Activated T-cell treated with anti-CD3 and anti-CD28 coated beads for 1 hour (primary cell): ENCODE measurements around the gene LRP2.
"Not testable (repeated sequence)": the region's sequence is repeated elsewhere in the genome, so short reads cannot be mapped to it uniquely, and the experiment has no call there.

Source experiments
- DNase-seq: peaks from one replicate; pipeline ENCODE4 v3.0.0-alpha.2; 2020; ENCODE audit warnings: low read depth

The LRP2 gene

DNA sequence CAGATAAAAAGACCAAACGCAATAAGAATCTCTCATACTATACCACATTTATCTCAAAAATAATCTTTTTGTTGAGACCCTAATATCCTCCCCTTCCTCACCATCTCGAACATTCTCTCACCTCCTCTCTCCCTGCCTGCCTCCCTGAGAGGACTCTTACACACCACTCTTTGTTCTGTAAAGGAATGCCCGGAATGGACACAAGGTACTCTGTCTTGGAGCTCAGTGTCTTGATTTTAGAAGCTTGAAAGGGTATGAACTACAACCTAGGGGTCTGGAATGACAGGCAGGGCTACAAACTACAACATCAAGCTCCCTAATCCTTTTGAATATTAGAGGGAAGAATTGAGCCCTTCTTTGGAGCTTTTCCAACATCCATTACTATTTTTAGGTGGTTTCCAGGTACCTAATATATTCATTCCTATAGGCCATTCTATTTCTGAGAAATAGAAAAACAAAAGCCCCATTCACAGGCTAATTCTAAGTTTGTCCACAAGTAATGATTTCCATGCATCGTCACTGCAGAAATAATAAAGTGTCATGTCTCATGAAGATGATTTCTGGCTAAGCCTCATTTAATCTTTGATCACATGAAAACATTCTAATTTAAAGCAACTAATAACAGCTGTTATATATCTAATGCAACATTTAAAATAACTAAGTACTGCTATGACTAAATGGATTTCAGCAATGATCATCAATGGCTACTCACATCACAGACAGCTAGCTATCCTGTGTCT, 60.6 kb downstream of the LRP2 start:
- DNase-seq, result no peak

DNA sequence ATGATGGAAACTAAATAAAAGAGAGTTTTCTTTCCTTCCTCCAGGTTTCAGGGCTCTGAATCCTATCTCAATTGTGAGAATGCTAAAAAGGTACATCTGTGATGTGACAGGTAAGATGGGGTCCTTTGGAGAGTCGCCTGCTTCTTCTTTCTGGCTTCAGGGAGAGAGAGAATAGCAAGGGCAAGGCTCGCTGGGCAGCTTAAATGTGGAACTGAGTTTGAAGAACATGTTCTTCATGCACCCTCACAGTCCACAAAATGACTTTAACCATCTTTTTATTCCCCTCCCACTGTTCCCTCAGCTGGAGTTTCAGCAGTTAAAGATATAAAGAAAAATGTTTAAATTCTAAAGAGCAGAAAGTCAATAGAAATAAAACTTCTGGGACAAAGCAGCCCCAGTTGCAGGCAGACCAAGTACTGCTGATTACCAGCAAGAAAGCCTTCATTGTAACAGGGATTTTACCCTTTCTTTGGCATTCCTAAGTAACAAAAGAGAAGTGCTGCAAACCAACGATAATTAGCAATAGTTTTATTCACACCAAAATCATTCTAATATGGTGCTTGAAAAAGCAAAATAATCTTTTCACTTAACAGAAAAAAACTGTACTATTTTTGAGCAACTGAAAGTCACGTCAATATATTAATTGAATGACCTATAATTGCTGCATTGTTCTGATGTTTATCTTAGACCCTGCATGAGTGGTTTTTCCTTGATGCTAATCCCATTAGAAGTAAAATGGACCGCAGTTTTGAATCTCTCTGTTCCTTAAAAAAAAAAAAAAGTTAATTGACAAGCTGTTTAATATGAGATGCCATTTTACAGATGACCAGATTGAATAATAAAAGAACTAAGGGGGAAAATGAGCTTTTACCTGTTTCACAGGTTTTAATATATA, 61.5 kb downstream of the LRP2 start:
- no peak for DNase-seq

DNA sequence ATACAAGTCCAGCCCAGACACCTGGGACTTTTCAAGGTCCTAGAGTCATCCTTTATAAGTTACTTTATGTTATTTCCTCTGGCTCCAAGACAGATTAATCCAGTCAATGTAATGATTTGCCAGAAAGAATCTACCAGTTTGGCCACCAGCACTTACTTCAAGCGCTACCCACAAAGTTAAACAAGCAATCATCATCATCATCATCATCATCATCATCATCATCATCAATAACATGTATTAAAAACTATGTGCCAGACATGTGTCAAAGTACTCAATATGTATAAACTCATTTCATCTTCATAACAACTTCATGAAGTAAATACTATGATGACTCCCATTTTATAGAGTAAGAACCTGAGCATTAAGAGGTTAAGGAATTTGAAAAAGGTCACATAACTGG, 64.3 kb downstream of the LRP2 start:
- no peak for DNase-seq

DNA sequence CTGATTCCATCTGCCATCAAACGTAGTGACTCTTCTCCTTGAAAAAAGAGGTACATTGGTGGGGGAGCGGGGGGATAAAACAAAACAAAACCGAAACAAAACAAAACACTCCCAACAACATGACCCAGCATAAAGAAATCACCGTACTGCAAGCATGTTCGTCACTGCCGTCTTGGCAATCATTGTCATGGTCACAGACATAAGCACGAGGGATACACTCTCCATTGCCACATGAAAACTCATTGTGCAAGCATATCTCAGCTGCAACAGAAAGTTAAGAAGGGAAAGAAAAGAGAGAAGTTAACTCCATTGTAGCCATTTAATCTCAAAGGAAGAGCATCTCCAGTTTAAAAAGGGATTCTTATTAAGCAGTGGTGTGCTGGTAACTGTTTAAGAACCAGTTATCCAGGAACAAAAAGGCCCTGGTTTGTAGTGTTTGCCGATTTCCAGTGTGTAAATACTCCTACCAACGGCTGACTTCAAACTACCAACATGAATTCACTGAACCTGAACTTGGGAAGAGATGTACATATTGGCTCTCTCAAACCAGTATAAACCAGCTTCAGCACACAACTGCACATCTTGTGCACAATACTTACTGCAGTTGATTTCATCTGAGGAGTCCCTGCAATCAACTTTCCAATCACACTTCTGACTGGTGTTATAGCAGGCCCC, 68.2 kb downstream of the LRP2 start:
- DNase-seq, result no peak

DNA sequence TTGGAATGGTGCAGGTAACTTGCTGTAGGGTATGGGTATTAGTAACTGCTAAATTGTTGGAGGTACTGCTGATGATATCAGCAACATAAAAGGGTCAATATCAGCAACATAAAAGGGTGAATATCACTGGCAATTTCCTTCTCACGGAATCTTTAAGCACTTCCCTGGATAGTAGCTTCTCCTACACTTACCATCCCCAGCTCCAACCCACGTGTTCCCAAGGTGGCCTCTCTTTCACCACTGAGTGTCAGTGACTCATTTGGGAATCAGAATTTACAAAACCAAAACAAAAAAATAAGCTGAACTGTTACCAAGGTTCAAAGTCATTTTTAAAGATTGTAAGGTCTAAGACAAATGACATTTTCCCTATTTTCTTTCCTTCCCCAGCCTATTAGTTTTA, 70.8 kb downstream of the LRP2 start:
- DNase-seq, result no peak

DNA sequence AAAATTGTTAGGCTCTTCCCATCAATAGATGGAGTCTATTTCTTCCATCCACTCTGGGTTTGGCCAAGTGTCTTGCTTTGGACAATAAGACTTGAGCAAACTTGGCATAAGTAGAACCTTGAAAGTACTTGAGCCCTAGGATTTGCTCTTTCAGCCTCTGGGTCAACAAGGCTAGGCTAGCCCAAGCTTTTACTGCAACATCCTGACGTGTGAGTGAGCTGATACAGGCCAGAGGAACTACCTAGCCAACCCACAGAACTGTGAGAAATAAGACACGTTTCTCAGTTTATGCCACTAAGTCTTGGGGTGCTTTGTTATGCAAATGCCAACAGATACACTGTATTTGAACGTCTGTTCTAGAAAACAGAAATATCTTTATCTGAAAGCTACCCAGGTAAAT, 71.9 kb downstream of the LRP2 start:
- no peak for DNase-seq

DNA sequence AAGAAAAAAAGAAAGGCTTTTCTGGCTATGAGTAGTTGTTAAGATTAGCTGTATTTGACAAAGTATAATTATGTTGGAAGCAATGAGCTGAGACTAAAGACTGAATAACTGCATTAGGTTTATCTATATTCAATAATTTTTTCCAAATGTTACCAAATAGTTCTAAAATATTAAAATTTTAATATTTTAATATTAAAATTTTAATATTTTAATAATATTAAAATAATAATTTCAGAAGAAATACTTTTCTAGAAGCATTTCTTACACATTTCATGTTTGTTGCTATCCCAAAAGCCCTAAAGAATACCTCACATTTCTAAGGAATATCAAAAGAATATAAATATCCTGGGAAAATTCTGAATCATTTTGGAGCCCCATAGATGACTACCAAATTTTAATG, 74.7 kb downstream of the LRP2 start:
- DNase-seq, result no peak

DNA sequence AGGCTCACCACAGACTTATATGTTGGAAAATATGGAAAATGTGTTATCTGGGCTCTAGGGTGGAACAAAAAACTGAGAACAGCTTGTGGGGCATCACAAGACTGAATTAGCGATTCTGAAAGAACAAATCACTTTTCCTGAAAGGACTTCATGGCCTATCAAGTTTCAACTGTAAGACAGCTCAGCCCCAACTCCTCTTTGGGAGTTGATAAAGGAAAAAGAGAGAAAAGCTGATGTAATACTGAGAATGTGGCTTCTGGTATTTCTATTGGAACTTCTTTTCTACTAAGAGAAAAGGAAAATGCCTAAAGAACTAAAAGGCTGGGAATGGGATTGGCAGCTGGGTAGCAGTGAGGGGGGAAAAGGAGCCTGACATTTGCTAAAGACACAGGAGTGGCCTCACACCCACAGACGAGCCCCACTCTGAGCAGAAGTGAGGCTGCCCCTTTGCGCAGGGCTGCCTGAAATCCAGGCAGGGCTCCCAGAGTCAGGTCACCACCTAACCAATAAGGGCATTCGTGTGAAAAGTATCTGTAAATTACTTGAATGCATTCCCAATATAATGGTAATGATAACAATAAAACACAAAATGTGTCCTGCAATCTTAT, 75.6 kb downstream of the LRP2 start:
- no peak for DNase-seq

DNA sequence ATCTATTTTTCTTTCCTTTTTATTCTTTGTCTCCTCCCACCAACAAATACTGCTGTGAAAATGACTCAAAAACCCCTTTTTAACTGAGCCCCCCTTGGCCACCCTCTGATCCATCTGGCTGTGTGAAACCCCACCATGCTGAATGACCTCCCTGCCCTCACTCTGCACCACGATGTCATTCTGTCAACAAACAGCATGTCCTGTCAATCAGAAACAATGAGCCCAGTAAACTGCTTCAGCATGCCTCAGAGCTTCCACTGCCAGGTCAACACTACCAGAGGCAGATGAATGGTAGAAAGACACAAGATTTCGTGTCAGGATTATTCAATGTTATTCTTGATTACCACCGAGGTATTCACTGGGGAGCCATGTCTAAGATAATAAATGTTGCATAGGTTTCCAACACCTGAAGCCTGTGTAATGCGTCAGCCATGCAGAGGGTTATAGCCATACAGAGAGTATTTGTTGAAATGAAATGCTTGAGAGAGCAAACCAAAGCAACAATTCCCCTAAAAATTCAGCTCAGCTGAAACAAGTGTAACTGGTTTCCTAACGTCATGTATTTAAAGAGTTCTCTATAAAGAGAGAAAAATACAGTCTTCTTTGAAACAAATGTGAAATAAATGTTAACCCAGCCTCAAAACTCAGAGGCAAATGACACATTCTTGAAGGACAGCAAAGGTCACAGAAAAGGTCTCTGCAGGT, 76.7 kb downstream of the LRP2 start:
- no peak for DNase-seq

DNA sequence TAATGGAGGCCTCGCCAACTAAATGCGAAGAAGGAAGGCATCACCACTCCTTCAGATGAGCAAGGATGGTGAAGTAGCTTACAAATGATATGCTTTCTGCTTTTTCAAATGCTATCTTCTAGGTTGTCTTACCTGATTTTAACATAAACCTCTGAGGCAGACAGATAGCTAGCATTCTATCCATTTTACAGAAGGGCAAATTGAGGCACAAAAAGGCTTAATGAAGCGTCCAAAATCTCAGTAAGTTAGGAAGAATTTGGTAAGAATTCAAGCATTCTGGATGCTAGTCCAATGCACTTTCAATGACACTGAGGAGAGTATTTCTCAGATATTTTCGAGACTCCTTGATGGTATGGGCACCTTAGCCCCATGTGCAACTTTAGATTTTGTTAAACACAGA, 81.8 kb downstream of the LRP2 start:
- DNase-seq, result no peak

DNA sequence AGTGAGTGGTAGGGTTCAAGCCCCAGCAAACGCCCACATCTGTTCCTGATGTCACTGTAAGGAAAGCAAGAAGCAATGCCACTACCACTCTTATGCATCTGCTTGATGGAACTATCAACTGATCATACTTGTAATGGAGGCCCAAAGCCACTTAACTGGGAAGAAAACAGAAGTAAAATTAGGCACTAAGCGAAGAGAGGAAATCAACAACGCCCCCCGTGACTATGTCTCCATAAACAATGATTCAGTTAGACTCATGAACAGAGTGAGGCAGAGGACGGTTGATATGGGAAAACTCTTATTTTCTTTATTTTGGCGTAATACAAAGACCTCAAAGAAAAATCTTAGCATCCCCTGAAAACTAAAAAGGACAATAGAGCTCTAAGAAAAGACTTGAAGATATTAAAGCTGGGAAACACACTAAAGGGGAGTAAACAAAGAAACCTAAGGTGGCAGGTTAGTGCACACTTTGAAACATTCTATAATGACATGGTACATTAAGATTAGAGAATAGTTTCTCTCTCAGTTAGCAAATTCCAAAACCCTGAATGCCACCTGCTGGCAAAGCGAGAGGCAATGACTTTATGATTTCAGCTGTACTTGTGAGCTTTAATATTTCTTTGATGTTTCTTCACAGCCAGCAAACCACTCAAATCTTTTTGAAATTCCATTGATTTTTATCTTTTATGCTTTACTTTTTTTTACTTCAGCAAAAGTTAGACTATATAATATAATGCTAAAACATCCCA, 86.5 kb downstream of the LRP2 start:
- no peak for DNase-seq

DNA sequence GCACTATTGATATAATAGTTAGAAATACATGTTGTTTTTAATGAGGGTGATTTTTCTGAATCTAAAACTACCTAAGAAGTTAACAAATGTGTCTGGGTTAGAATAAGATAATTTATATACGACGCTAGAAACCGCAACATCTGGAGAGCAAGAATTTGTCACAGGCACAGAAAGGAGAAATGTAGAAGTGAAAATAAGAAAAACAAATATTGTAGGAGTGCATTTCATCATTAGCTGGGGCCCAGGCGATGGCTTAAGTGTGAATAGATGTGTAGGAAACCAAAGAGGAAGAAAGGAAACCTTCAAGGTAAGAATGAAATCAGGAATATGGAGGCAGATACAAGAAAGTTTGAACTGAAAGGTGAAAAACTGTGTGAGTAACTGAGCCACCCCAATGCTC, 90.3 kb downstream of the LRP2 start:
- DNase-seq, result no peak

DNA sequence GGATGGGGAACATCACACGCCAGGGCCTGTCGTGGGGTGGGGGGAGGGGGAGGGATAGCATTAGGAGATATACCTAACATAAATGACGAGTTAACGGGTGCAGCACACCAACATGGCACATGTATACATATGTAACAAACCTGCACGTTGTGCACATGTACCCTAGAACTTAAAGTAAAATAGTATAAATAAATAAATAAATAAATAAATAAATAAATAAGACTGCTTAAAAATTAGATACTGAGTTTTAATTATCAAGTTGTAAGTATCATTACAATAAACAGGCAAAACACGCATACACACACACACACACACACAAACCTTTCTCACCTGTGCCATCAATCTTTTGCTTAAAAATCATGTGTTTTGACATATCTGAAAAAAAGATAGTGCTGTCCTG, 91.8 kb downstream of the LRP2 start:
- DNase-seq, result not testable (repeated sequence)

DNA sequence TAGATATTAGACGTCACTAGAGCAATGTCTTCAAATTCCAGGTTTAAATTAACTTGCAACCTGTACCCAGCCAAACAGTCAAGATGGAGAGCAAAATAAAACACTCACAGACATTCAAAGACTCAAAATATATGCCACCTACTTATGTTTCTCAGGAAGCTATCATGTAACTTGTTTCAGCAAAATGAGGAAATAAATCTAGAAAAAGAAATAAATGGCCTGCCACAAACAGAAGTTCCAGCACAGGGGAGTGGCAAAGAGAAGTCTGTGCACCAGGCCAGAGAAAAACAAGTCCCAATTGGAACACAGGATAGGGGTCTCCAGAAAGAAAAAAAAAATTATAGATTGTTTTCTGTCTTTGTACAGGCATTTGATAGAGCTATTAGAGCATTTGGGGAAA, 96.7 kb downstream of the LRP2 start:
- DNase-seq, result no peak

DNA sequence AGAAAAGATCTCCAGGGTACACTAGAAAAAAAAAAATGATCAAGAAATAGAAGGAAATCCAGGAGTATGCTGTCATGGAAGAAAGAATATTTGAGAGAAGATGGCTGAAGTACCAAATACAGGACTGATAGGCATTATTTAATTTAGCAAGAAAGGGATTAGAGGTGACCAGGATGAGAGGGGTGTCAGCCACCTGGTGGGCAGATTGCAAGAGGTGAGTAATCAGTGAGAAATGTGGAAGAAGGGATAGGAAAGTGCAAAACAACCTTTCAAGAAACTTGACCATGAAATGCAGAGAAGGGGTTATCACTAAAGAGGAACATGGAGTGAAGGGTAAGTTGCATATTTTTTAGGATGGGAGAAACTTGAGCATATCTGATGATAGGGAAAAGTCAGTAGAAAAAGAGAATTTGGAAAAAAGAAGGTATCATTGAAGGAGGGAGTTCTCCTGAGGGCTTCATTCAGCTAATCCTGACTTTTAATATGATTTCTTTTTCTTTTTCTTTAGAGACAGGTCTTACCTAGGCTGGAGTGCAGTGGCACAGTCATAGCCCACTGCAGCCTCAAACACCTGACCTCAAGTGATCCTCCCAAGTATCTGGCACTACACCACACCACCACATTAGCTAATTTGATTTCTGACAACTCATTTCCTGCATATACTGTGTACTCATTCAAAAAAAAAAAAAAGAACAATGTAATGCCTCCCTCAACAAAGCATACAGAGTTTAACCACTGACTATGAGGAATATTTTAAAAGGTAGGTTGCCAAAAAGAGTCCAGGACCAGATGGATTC, 101.3 kb downstream of the LRP2 start:
- DNase-seq, result no peak

DNA sequence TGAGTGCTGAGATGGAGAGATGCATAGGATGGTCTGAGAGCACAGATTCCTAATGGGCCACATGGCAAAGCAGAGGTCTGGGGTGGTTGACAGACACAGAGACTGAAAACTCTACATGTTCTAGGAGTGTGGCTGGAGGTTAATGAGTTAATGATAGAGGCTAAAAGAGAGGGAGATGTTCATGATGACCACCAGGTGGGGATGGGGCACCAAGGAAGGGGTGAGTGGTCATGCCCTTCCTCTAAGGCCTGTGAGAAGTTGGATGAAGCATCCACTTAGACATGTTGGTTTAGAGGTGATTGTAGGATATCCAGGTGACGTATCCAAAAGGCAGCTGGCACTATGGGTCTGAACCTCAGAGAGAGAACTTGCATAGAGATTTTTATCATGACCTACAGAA, 102.1 kb downstream of the LRP2 start:
- DNase-seq, result no peak

DNA sequence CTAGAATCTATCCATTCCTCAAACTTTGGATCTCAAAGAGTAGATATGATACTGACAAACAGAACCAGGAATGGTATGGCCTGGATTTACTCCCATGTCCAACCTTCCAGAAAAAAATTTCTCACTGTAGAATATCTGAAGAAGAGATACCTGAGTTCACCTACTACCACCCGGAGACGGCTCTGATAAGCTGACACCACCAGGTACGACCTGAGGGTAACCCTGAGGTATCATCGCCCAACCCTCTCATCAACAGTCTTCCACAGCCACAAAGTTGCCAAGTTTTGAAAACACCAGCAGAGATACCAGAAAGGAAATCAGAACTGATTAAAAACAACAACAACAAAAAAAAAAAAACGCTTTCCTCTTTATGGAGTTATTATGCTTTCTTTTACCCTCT, 102.9 kb downstream of the LRP2 start:
- no peak for DNase-seq

DNA sequence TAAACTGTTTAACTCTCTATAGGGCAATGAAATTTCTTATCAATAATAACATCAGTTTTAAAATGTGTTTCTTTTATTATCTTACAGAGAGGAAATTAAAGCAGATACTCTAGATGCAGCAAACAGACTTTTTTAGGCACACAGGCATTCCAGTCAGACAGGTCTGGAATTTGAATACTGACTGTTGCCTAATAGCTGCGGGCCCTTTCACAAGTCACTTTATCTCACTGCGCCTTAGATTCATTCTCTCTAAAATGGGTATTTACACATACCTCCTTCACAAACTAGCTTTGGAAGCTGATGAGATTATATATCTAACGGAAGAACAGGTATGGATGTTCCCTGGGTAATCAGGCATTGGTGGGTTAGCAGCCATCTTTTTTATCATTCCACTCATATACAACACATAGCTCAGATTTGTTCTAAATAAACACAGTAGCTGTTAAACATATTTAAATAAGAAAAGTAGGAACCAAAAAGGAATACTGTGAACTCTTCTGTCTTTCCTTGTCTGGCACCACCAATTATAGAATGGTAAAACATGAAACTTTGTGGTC, 104.2 kb downstream of the LRP2 start:
- no peak for DNase-seq

DNA sequence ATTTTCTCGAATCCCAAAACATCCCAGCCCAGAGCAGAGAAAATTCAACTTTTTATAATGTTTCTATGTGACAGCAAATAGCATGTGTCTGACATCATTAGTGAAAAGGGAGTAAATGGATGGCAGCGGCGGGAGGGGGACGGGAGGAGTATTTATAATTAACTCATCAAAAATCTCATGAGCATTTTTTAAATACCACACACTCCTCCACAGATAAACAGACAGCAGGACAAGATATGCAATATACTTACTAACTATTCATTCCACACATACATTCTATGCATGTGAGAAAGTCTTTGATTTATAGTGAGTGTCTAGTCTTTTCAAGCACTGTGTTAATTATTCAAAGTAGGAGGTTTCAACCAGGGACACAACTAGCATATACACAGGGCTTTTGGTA, 107.6 kb downstream of the LRP2 start:
- DNase-seq, result no peak

DNA sequence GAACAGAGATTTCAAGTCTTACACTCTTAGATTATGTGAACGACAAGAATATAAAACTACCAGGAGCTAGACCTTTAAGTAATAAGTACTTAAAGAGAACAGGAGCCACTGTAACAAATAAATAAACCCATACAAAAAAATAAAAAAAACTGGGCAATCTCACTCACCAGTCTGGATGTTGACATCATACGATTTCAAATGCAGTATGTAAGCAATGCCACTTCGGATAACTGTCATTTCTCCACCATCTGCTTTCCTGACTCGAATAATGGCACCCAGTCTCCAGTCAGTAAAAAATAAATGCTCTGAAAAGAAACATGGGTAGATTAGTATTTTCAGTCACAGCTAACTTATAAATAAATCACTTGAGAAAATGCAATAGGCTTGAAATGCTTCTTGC, 115.1 kb downstream of the LRP2 start:
- no peak for DNase-seq
